Measurements from ENCODE around the gene TMEM235.
A peak's percentile ranks its signal among the peaks of the same experiment; 100 is the strongest.

Gene TMEM235

DNA sequence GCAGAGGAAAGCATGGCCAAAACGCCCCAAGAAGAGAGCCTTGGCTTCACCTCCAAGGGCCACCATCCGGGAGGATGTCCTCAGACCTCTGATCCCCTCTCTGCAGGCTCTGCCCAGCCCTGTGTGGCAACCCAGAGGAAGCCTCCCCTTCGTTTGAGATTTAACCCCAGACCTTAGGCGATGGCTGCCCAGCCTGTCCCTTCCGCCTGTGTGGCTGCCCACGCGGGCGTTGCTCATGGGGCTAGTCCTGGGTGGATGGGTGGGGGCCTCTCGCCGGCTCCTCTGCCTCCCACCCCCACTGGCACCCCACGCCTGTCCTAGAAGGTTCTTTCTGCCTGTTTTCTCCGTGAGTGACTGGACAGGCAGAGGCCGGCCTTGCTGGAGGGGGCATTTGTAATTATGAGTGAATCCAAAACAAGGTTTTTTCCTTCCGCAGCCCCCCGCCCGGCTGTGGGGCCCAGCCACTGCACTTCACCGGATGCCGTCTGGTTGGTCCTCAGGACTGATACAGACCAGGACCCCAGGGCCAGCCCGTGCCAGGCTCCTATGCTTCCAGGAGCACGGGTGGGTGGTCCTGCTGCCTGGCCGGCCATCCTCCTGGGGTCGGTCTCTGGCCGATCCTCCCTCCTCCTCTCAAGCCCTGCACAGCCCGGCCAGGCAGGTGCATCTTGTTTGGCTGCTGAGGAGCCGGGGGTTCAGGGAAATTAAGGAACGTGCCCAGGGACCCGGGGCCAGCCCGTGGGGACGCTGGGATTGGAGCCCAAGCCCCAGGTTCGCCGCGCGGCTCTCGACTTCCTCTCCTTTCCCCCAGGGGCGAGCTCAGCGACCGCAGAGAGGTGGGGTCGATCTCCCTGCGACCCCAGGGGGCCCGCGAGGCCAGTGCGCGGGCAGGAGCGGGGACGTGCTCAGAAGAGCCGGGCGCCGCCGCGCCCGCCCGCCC, at the start of gene TMEM235:
TMEM235 (plus strand) TSS at position 636 of the 940 bp plus-strand sequence. CDS start 393 bp downstream, outside the sequence.
- DNase-seq: no peak

DNA sequence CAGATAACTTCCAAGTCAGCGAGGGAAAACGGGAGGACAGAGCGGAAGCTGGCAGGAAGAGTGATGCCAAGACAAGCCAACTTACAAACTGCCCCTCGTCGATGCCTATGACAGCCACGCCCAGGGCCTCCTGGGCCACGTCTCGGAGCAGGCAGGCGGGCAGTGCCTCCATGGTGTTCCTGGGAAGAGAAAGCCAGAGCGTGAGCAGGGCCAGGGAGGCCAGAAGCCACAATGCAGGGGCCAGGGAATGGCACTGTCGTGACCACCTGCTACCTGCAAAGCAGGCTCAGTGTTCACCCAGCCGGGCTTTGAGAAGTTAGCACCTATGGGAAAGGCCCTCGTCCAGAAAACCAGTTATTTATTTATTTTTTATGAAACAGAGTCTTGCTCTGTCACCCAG, 48.9 kb upstream of the TMEM235 start:
- DNase-seq: no peak

DNA sequence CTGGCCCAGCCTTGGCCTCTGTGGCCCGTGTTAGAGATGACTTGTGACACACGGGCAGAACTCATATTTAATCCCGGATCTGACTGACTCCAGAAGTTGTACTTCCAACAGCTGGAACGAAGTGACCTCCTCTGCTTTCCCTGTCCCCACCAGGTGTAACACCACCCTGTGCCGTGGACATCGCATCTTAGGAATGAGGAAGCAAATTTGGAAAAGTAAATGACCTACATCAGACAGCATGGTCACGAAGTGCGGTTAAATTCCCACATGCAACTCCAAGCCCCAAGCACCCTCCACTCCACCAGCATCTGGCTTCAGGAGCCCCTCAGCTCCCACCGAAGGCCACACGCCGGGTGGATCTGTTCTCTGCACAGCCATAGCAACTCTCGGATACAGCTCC, 47.5 kb upstream of the TMEM235 start:
- no peak for DNase-seq

DNA sequence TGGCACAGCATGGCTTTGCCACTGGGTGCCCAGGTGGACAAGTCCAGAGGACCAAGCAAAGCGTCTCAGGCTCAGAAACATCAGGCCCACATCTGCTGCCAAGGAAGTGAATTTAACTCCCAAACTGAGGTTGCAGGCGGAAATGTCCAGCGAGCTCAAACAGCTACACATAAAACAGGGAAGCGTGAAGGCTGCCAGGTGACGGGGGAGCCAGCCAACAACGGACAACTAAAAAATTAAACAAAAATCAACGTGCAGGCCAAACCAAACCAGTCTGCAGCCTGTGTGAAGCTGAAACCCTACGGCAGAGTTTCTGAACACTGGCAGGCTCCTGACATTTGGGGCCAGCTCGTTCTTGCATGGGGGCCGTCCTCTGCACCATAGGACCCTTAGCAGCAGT, 47.1 kb upstream of the TMEM235 start:
- DNase-seq: no peak

DNA sequence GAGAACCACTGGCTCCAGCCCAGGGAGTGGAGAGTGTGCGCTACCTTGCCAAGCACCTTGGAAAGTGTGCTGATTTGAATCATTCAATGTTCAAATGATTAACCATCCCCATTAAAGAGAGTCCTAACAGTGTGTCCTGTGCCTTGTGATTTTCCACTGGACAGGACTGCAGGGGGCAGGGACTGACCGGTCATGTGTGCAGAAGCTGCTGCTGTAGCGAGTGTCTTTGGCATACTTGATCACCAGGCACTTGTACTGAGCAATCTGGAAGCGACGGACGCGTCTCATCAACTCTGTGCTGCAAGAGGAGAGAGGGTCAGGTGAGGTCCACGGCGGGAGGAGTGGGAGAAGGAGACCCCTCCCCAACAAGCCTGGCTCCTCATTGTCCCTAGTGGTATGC, 46.6 kb upstream of the TMEM235 start:
- no peak for DNase-seq

DNA sequence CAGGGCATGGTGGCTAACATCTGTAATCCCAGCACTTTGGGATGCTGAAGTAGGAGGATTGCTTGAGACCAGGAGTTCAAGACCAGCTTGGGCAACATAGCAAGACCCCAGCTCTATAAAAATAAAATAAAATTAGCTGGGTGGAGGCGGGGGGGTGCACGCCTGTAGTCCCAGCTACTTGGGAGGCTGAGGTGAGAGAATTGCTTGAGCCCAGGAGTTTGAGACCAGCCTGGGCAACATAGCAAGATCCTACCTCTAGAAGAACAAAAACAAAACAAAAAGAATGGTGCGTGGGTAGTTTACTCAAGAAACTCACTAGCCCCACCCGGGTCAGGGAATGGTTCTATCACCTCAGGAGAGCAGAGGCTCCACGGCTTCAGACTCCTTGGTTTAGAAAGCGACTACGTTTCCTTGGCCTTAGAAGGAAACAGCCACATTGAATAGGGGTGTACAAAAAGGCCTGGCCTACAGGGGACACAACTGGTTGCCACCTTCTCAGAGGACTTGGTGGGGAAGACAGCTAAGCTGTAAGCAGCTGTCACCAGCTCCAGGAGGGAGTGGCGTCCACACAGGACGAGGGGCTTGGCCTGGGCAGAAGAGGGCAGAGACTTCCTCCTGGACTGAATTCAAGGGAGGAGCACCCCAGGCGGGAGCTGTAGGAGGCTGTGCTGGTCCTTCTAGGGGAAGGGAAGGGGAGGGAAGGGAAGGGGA, 45.3 kb upstream of the TMEM235 start:
- no peak for DNase-seq

DNA sequence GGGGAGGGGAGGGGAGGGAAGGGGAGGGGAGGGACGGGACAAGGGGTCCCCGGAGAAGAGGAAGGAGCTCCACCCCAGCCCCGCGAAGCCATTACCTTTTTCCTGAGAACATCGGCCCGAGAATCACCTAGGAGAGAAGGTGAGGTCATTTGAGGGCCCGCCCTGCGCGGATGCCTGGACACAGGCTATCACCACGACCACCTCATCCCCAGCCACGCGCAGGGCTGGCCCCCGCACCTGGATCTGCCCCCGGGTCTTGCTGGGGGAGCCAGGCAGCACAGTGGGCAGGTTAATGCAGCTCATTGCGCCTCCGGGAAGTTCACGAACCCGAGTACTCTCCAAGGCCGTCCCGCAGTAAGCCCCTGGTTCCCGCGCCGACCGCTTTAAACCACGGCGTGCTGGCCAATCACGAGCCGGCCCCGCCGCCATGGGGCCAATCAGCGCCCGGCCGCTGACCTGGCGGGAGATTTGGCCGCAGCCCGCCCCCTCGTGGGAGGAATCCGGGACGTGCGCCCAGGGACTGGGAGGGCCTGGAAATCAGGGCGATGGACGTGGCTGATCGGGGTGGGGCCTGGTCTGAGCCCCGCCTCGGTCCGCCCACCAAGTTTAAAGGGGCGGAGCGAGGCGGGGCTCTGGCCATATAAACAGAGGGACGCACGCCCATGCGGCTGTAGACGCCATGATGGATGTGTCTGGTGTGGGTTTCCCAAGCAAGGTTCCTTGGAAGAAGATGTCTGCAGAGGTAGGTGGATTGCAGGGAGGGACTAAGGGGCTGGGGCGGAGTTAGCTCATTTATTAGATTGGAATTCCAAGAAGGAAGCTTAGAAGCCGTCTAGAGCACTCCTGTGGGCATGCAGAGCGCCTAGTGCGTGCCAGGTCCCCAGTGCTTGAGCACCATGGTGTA, 44.5 kb upstream of the TMEM235 start, which contains the start of the genes AFMID and TK1:
AFMID (plus strand) TSS at position 671 of the 904 bp plus-strand sequence; CDS start at position 680, 9 bp downstream.
TK1 (minus strand) TSS at position 361 of the 904 bp plus-strand sequence; CDS start at position 303, 58 bp downstream.
- DNase-seq: peak; percentile 70

DNA sequence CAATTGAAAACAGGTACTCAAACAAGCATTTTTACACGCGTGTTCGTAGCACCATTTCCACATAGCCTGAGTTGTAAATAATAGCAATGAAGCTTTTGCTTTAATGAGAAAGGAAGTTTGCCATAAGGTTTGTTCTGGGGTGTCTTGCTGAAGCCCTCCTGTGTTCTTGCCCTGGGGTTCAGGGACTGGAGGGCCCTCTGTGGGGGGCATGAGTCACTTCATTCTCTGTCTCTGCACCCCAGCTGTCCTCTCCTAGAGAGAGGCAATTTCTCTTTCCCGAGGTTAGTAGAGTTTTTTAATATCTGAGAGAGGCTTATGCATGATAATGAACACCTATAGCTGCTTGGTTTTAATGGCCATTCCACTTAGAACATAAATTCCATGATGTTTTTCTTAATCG, 34.7 kb upstream of the TMEM235 start:
- no peak for DNase-seq

DNA sequence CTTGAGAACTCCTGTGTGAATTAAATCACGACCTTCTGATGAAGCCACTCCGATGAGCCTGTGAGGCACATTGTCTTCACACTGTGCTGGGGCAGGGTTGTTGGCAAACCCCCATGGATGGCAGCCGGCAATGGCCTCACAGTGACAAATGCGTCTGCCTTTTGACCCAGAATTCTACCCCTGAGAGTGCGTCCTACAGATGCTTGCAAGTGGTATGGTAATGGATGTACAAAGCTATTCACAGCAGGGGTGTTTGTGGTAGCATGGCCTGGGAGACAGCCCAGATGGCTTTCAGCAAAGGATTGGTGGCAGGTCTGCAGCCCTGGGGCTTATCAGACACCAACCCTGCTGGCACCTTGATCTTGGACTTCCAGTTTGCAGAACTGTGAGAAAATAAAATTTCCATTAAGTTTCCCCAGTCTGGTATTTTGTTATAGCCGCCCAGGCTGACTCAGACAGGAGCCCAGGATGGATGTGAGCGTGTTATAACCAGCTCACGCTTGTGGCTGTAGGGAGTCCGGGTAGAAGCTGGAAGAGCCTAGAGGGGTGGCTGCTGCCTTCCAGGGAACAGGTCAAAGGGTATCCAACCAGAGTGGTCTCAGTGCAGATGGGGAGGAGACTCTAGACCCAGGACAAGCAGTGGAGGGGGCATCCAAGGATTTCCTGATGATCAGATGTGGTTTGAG, 34.1 kb upstream of the TMEM235 start:
- no peak for DNase-seq

DNA sequence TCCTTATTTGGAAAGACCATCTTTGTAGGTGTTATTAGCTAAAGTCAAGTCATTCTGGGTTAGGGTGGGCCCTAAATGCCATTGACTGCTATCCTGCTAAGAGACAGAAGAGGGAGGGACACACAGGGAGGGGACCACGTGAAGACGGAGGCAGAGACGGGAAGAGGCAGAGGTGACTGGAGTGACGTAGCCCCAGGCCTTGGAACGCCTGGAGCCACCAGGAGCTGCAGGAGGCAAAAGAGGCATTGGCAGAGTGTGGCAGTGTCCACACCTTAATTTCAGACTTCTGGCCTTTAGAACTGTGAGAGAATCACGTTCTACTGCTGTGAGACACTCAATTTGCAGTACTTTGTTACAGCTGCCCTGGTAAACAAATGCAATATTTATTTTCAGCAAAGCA, 31.0 kb upstream of the TMEM235 start:
- no peak for DNase-seq

DNA sequence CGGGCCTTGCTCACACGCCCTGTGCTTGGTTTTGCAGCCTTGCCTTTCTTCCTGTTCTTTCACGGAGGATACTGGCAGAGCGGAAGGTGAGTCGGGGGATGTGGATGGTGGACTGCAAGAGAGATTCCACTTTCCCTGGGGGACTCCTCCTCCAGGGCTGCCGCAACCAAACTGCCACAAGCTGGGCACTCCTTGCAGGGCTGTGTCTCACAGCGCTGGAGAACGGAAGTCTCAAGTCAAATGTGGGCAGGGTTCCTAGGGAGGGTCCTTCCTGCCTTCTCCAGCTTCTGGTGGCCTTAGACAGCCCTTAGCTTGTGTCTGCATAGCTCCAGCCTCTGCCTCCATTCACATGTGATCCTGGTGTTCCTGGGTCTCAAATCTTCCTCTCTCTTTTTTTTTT, 28.8 kb upstream of the TMEM235 start:
- no peak for DNase-seq

DNA sequence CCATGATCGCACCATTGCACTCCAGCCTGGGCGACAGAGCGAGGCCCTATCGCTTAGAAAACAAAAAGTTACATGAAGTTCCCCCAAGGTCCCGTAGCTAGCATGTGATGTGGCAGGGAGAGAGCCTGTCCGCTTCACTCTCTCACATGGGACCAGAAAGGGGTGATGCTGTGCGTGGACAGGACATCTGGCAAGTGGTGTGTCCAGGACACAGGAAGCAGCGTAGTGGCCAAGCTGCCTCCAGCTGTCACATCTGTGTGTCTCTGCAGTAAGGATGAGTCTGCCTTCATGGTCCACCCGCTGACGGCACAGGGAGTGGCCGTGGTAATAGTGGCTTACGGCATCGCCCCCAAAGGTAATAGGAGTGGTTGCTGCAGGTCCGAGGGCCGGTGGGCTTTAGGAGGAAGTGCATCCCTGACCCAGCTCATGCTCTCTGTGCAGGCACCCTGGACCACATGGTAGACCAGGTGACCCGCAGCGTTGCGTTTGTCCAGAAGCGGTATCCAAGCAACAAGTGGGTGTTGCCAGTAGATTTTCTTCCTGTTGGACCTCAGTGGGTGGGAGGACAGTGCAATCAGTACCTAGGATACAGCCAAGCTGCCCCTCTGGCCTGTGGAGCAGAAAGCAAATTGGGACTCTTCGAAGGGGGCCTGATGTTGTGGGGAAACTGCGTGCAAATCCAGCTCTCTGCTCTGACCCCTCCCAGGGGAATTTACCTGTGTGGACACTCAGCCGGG, 26.9 kb upstream of the TMEM235 start:
- no peak for DNase-seq

DNA sequence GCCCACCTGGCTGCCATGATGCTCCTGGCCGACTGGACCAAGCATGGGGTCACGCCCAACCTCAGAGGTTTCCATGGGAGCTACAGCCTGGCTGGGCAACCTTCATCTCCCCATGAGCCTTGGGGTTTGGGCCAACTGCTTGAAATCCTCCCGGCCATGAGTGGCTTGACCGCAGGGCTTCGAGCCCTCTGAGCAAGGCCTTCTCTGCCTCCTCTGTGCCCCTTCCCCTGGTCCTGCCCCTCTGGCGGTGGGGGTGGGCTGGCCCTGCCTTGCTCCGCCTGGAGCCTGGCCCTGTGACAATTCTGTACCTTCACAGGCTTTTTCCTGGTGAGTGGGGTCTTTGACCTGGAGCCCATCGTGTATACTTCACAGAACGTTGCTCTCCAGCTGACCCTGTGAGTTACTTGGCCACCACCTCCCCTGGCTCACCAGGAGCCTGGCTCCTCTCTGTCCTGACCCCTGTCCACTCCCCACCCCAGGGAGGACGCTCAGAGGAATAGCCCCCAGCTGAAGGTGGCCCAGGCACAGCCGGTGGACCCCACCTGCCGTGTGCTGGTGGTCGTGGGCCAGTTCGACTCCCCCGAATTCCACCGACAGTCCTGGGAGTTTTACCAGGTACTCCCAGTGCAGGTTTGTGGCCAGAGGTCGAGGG, 26.2 kb upstream of the TMEM235 start:
- no peak for DNase-seq

DNA sequence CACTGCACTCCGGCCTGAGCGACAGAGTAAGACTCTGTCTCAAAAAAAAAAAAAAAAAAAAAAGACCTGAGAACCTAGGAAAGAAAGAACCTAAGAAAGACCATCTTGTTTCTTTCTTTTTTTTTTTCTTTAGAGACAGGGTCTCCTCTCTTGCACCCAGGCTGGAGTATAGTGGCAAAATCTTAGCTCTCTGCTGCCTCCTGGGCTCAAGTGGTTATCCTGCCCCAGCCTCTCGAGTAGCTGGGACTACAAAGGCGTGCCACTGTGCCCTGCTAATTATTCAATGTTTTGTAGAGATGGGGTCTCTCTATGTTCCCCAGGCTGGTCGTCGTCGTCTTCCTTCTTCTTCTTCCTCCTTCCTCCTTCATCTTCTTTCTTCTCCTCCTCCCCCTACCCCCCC, 25.1 kb upstream of the TMEM235 start:
- no peak for DNase-seq

DNA sequence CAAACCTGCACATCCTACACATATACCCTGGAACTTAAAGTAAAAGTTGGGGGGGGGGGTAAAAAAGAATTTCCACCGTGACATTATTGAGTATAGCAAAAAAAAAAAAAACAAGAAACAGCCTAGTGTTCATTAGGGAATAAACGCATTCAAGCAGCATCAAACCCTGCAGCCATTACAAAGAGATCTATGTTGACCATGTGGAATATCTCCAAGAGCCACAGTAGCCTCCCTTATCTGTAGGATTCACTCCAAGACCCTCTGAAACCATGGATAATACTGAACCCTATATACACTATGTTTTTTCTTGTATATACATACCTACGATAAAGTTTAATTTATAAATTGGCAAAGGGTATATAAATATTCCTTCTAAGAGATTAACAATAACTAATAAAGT, 22.9 kb upstream of the TMEM235 start:
- no peak for DNase-seq

DNA sequence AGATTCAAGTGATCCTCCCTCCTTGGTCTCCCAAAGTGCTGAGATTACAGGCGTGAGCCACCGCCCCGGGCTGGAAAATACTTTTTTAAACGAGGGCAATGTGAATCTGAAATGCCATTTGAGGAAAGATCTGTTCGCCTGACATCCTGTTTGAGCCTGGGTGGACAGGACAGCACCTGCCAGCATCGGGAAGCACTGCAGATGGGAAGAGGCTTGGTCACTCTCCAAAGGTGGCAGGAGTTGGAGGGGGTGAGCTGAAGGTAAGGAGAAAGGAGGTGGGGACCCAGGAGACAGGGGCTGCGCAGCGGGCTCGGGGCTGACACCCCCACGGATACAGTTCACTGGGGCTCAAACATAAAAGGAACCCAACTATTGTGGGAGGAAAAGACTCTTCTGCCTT, 21.3 kb upstream of the TMEM235 start:
- no peak for DNase-seq

DNA sequence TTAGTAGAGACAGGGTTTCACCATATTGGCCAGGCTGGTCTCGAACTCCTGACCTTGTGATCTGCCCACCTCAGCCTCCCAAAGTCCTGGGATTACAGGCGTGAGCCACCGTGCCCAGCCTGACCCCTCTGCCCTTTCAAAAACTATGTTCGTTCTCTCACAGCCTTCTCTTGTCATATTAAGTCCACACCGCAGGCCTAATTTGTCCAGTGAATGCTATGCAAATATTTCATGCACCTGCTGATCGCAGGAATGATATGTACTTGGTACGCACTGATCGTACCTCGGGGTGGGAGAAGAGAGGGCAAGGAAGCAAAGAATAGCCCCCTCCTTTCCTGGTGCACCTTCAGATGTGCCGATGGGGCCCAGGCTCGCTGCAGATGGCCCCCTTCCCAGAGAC, 20.4 kb upstream of the TMEM235 start:
- DNase-seq: no peak

DNA sequence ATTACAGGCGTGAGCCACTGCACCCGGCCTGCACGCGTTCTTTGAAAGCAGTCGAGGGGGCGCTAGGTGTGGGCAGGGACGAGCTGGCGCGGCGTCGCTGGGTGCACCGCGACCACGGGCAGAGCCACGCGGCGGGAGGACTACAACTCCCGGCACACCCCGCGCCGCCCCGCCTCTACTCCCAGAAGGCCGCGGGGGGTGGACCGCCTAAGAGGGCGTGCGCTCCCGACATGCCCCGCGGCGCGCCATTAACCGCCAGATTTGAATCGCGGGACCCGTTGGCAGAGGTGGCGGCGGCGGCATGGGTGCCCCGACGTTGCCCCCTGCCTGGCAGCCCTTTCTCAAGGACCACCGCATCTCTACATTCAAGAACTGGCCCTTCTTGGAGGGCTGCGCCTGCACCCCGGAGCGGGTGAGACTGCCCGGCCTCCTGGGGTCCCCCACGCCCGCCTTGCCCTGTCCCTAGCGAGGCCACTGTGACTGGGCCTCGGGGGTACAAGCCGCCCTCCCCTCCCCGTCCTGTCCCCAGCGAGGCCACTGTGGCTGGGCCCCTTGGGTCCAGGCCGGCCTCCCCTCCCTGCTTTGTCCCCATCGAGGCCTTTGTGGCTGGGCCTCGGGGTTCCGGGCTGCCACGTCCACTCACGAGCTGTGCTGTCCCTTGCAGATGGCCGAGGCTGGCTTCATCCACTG, 17.3 kb upstream of the TMEM235 start, which contains the start of gene BIRC5:
BIRC5 (plus strand) TSS at position 238 of the 690 bp plus-strand sequence; CDS start at position 302, 64 bp downstream.
- peak; percentile 51 for DNase-seq

DNA sequence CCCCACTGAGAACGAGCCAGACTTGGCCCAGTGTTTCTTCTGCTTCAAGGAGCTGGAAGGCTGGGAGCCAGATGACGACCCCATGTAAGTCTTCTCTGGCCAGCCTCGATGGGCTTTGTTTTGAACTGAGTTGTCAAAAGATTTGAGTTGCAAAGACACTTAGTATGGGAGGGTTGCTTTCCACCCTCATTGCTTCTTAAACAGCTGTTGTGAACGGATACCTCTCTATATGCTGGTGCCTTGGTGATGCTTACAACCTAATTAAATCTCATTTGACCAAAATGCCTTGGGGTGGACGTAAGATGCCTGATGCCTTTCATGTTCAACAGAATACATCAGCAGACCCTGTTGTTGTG, 16.7 kb upstream of the TMEM235 start:
- no peak for DNase-seq

Measured in SIG-M5 (cell line).